OCI-LY1 (cell line): ENCODE results near the gene SEMA3G.

Experiments
- EZH2 ChIP-seq: fragments of 200-600 bp; sonication (generic), shearing (Covaris generic); IDR thresholded peaks from 2 replicates; pipeline ENCODE4 v1.8.0; 2017; ENCODE audit warnings: borderline replicate concordance, mixed run types, mild to moderate bottlenecking, antibody characterized with exemption, low read length, moderate library complexity, mixed read lengths
- TF ChIP-seq, protein P1 (sequence below): fragments of 200-600 bp; sonication (generic), shearing (Covaris generic); IDR thresholded peaks from 2 replicates; pipeline ENCODE4 v1.5.1; 2017; ENCODE audit warnings: mild to moderate bottlenecking, antibody characterized with exemption, low read length, moderate library complexity, mixed read lengths

DNA sequence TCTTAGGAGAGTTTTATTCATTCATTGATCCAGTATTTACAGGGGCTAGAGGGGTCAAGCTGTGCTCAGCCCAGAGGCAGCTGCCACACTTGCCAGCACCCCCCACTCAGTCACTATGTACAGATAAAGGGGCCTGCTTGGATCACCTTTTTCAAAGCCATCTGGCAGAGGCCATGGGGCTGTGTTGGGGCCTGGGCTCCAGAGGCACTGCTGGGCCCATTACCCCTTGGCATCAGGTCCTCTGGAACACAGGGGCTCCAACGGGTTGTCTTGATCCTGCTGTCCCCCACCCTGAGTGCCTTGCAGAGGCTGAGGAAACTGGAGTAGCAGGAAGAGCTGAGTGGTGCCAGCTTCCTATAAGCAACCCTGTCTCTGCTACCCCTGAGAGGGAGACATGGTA, 43.9 kb downstream of the SEMA3G start:
- TF ChIP-seq, protein P1, sequence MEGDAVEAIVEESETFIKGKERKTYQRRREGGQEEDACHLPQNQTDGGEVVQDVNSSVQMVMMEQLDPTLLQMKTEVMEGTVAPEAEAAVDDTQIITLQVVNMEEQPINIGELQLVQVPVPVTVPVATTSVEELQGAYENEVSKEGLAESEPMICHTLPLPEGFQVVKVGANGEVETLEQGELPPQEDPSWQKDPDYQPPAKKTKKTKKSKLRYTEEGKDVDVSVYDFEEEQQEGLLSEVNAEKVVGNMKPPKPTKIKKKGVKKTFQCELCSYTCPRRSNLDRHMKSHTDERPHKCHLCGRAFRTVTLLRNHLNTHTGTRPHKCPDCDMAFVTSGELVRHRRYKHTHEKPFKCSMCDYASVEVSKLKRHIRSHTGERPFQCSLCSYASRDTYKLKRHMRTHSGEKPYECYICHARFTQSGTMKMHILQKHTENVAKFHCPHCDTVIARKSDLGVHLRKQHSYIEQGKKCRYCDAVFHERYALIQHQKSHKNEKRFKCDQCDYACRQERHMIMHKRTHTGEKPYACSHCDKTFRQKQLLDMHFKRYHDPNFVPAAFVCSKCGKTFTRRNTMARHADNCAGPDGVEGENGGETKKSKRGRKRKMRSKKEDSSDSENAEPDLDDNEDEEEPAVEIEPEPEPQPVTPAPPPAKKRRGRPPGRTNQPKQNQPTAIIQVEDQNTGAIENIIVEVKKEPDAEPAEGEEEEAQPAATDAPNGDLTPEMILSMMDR: no peak
- no peak for TF ChIP-seq EZH2
